Measurements from ENCODE around the gene RAB5B. TPM values are rescaled to one million over a fixed set of nuclear protein-coding genes. Genes with fewer than 3 reads are reported as not detected.
A peak's percentile ranks its signal among the peaks of the same experiment; 100 is the strongest.

RAB5B gene
- total RNA-seq, 1 experiment from 2014 or later: 102 TPM

GRCh38 chr12:55974308-55974730, 441 bp downstream of the RAB5B start:
- in situ Hi-C loops (cut with HindIII; ENCODE audit: low pct_unique_long_range_greater_than_20kb, low sequenced_read_pairs): no loop called here
- Histone ChIP-seq H3K4me3 (ENCODE audit: low read depth in 2 of 2, low read length in 2 of 2) (peak overlapping the region; percentile 90 to 98), H3K9me3 (ENCODE audit: control insufficient read depth, insufficient read depth, low read depth, low read length) (no peaks in the 10 kb centered on the region), H3K27me3 (ENCODE audit: control insufficient read depth, insufficient read depth, low read length) (no peaks in the 10 kb centered on the region), H3K36me3 (ENCODE audit: control insufficient read depth, insufficient read depth, low read length) (peaks cover 7% of the 10 kb centered on the region), H3K4me1 (ENCODE audit: control insufficient read depth, insufficient read depth, low read length) (peaks cover 18% of the 10 kb centered on the region), H3K27ac (ENCODE audit: low read length) (peak overlapping the region; percentile 81)
- BruUV-seq (replicated peaks): no TSS peak
- CTCF ChIA-PET: interaction anchor here (1.2 kb wide), 2 partner anchors 21 to 44 kb away, joined by 3 to 5 read pairs; no protein-coding TSS in a partner anchor
- ATAC-seq (peak; percentile 54), DNase-seq (ENCODE audit: low read depth, low spot score) (no peak)
- intact Hi-C loops (cut with micrococcal nuclease; ENCODE audit: unreplicated experiment): no loop called here
- POLR2A ChIA-PET: interaction anchor here (0.5 to 2.1 kb wide), 6 partner anchors 10 to 281 kb away, joined by 3 to 9 read pairs (median 5); partner anchors contain the start of genes ORMDL2 and SARNP
- TF ChIP-seq SIN3A (IDR thresholded peaks at IDR 0.05; ENCODE audit: borderline replicate concordance, insufficient read depth, low read depth, low read length) (no peak; the same call in 1 of the 2 replicates), TCF7L2 (IDR thresholded peaks at IDR 0.05; ENCODE audit: low read depth, low read length) (no peak), CTCF (IDR thresholded peaks at IDR 0.05) (no peak), POLR2AphosphoS5 (IDR thresholded peaks at IDR 0.05; ENCODE audit: low read depth, low read length) (no peak)
- TF ChIP-seq, protein P1, sequence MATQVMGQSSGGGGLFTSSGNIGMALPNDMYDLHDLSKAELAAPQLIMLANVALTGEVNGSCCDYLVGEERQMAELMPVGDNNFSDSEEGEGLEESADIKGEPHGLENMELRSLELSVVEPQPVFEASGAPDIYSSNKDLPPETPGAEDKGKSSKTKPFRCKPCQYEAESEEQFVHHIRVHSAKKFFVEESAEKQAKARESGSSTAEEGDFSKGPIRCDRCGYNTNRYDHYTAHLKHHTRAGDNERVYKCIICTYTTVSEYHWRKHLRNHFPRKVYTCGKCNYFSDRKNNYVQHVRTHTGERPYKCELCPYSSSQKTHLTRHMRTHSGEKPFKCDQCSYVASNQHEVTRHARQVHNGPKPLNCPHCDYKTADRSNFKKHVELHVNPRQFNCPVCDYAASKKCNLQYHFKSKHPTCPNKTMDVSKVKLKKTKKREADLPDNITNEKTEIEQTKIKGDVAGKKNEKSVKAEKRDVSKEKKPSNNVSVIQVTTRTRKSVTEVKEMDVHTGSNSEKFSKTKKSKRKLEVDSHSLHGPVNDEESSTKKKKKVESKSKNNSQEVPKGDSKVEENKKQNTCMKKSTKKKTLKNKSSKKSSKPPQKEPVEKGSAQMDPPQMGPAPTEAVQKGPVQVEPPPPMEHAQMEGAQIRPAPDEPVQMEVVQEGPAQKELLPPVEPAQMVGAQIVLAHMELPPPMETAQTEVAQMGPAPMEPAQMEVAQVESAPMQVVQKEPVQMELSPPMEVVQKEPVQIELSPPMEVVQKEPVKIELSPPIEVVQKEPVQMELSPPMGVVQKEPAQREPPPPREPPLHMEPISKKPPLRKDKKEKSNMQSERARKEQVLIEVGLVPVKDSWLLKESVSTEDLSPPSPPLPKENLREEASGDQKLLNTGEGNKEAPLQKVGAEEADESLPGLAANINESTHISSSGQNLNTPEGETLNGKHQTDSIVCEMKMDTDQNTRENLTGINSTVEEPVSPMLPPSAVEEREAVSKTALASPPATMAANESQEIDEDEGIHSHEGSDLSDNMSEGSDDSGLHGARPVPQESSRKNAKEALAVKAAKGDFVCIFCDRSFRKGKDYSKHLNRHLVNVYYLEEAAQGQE (IDR thresholded peaks at IDR 0.05; ENCODE audit: insufficient read depth in 1 of 2, low read depth in 2 of 2, low read length in 1 of 2): no peak

DNA sequence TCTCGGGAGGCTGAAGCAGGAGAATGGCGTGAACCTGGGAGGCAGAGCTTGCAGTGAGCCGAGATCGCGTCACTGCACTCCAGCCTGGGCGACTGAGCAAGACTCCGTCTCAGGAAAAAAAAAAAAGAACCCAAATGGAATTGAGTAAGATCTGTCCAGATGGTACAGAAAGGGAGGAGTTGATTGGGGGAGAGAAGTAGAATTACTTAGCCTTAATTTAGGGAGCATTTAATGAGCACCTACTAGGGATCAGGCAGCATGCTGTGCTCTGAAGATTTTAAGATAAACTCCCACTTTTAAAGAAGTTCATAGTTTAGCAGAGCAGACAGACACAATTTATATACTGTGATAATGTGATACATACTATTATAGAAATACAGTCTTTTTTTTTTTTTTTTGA, 4.5 kb downstream of the RAB5B start:
- DNase-seq (ENCODE audit: low read depth, low spot score) (no peak), ATAC-seq (no peak)
- no TSS peak for BruUV-seq (replicated peaks)
- ChIA-PET POLR2A (no interaction called here), CTCF (no interaction called here)
- Histone ChIP-seq H3K9me3 (ENCODE audit: control insufficient read depth, insufficient read depth, low read depth, low read length) (no peaks in the 10 kb centered on the region), H3K27ac (ENCODE audit: low read length) (no peak overlapping the region), H3K36me3 (ENCODE audit: control insufficient read depth, insufficient read depth, low read length) (peaks cover 7% of the 10 kb centered on the region; the same call in 1 of the 2 replicates), H3K4me1 (ENCODE audit: control insufficient read depth, insufficient read depth, low read length) (peaks cover 5% of the 10 kb centered on the region; the same call in 1 of the 2 replicates), H3K27me3 (ENCODE audit: control insufficient read depth, insufficient read depth, low read length) (no peaks in the 10 kb centered on the region), H3K4me3 (ENCODE audit: low read depth in 2 of 2, low read length in 2 of 2) (no peak overlapping the region)
- in situ Hi-C loops (cut with HindIII; ENCODE audit: low pct_unique_long_range_greater_than_20kb, low sequenced_read_pairs) (no loop called here), intact Hi-C loops (cut with micrococcal nuclease; ENCODE audit: unreplicated experiment) (no loop called here)
- no peak for TF ChIP-seq POLR2AphosphoS5 (IDR thresholded peaks at IDR 0.05; ENCODE audit: low read depth, low read length)
- no peak for TF ChIP-seq CTCF (IDR thresholded peaks at IDR 0.05)
- TF ChIP-seq, protein P1 (IDR thresholded peaks at IDR 0.05; ENCODE audit: insufficient read depth in 1 of 2, low read depth in 2 of 2, low read length in 1 of 2): no peak
- TF ChIP-seq TCF7L2 (IDR thresholded peaks at IDR 0.05; ENCODE audit: low read depth, low read length): no peak
- no peak for TF ChIP-seq SIN3A (IDR thresholded peaks at IDR 0.05; ENCODE audit: borderline replicate concordance, insufficient read depth, low read depth, low read length)
